ENCODE results near the gene KRTAP10-12. TPM values are rescaled to one million over a fixed set of nuclear protein-coding genes. Genes with fewer than 3 reads are reported as not detected.

The KRTAP10-12 gene
- total RNA-seq, 4 donors from 2014 or later: not detected

GRCh38 chr21:44712203-44713028 is 15.4 kb downstream of the KRTAP10-12 start:
- Histone ChIP-seq H3K27me3 (peaks cover 68 to 80% (median 77%) of the 10 kb centered on the region in 3 donors), H3K4me3 (no peak overlapping the region), H3K4me1 (peaks cover 6 to 7% of the 10 kb centered on the region in 2 donors), H3K36me3 (no peaks in the 10 kb centered on the region), H3K9me3 (no peaks in the 10 kb centered on the region), H3K27ac (no peak overlapping the region)
- DNase-seq: no peak
- TF ChIP-seq CTCF (IDR thresholded peaks at IDR 0.05 in 4 of 5, conservative IDR thresholded peaks at IDR 0.05 in 1 of 5) (no peak), POLR2A (IDR thresholded peaks at IDR 0.05) (no peak)
- ATAC-seq: no peak
- intact Hi-C loops (cut with DNase I; ENCODE audit: low total_unique reads) (no loop called here), in situ Hi-C loops (cut with MboI; ENCODE audit: low sequenced_read_pairs in 4 of 4) (no loop called here)

- H3K4me3 ChIP-seq: no peak overlapping the region
- TF ChIP-seq CTCF (IDR thresholded peaks at IDR 0.05 in 4 of 5, conservative IDR thresholded peaks at IDR 0.05 in 1 of 5) (no peak), POLR2A (IDR thresholded peaks at IDR 0.05) (no peak)
- H3K27ac ChIP-seq: no peak overlapping the region
- peaks cover 64 to 79% (median 70%) of the 10 kb centered on the region in 3 donors for H3K27me3 ChIP-seq
- ATAC-seq (no peak), DNase-seq (no peak)
- in situ Hi-C loops (cut with MboI; ENCODE audit: low sequenced_read_pairs in 4 of 4) (no loop called here), intact Hi-C loops (cut with DNase I; ENCODE audit: low total_unique reads) (no loop called here)
- peaks cover 6 to 7% of the 10 kb centered on the region in 2 donors for H3K4me1 ChIP-seq
- H3K9me3 ChIP-seq: no peaks in the 10 kb centered on the region
- no peaks in the 10 kb centered on the region for H3K36me3 ChIP-seq
Measured at GRCh38 chr21:44713130-44713529, 16.2 kb downstream of the KRTAP10-12 start.

GRCh38 chr21:44713846-44714245 is 16.9 kb downstream of the KRTAP10-12 start:
- no peaks in the 10 kb centered on the region for H3K36me3 ChIP-seq
- DNase-seq (no peak), ATAC-seq (no peak)
- intact Hi-C loops (cut with DNase I; ENCODE audit: low total_unique reads): no loop called here
- H3K9me3 ChIP-seq: no peaks in the 10 kb centered on the region
- H3K27me3 ChIP-seq: peaks cover 61 to 79% (median 70%) of the 10 kb centered on the region in 3 donors
- H3K27ac ChIP-seq: no peak overlapping the region
- in situ Hi-C loops (cut with MboI; ENCODE audit: low sequenced_read_pairs in 4 of 4): no loop called here
- H3K4me1 ChIP-seq: peaks cover 6 to 7% of the 10 kb centered on the region in 2 donors
- TF ChIP-seq POLR2A (IDR thresholded peaks at IDR 0.05): no peak
- no peak for TF ChIP-seq CTCF (IDR thresholded peaks at IDR 0.05 in 4 of 5, conservative IDR thresholded peaks at IDR 0.05 in 1 of 5)
- no peak overlapping the region for H3K4me3 ChIP-seq

- no peak for DNase-seq
- Histone ChIP-seq H3K27me3 (peaks cover 57 to 77% (median 65%) of the 10 kb centered on the region in 3 donors), H3K4me1 (peaks cover 0 to 1% of the 10 kb centered on the region in 2 donors), H3K9me3 (no peaks in the 10 kb centered on the region), H3K27ac (no peak overlapping the region), H3K36me3 (no peaks in the 10 kb centered on the region), H3K4me3 (no peak overlapping the region)
- intact Hi-C loops (cut with DNase I; ENCODE audit: low total_unique reads) (no loop called here), in situ Hi-C loops (cut with MboI; ENCODE audit: low sequenced_read_pairs in 4 of 4) (no loop called here)
- TF ChIP-seq CTCF (IDR thresholded peaks at IDR 0.05 in 4 of 5, conservative IDR thresholded peaks at IDR 0.05 in 1 of 5): no peak
- TF ChIP-seq POLR2A (IDR thresholded peaks at IDR 0.05): no peak
- no peak for ATAC-seq
Measured at GRCh38 chr21:44714905-44715304, 17.9 kb downstream of the KRTAP10-12 start.
